IPS-18c (cell line): ENCODE data around the gene C3orf22.
A peak's percentile ranks its signal among the peaks of the same experiment; 100 is the strongest.

Experiments
- H3K4me3 ChIP-seq: 2 replicates; pipeline ENCODE4 v1.7.0; 2013; ENCODE audit warnings: low read depth, mild to moderate bottlenecking, low read length, moderate library complexity; ENCODE audit not compliant: insufficient read depth
- H3K9me3 ChIP-seq: one replicate; pipeline ENCODE4 v1.6.1; 2013; ENCODE audit warnings: mild to moderate bottlenecking, low read length, moderate library complexity; ENCODE audit not compliant: control insufficient read depth, insufficient read depth

Gene C3orf22

GRCh38 chr3:126523745-126524428 is 34.8 kb downstream of the C3orf22 start, which contains the start of gene CHST13:
Gene CHST13, plus strand, starts transcription at chr3:126524155. Its CDS starts 178 bp downstream, at chr3:126524333.
- Histone ChIP-seq H3K4me3 (peak within 1 kb of the TSS; percentile 67), H3K9me3 (no peaks in the 10 kb centered on the region)

DNA sequence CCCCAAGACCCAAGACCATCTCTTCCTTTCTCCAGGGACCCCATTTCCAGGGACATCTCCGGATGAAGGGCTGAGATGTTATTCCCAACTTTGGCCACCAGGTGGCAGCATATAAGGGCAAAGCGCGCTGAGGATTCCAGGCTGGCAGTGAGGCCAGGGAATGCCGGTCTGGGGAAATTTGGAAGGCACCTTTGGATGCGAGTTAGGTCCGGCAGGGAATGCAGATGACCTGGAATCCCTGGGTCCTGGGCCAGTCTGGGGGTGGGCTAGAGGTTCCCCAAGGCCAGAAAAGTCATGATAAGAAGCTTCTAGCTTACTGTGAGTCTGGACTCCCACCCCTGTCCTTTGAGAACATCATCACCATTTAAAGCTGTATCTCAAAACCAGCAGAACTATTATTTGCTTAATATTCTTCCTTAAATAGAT is 36.4 kb downstream of the C3orf22 start:
- Histone ChIP-seq H3K4me3 (no peak overlapping the region), H3K9me3 (no peaks in the 10 kb centered on the region)

DNA sequence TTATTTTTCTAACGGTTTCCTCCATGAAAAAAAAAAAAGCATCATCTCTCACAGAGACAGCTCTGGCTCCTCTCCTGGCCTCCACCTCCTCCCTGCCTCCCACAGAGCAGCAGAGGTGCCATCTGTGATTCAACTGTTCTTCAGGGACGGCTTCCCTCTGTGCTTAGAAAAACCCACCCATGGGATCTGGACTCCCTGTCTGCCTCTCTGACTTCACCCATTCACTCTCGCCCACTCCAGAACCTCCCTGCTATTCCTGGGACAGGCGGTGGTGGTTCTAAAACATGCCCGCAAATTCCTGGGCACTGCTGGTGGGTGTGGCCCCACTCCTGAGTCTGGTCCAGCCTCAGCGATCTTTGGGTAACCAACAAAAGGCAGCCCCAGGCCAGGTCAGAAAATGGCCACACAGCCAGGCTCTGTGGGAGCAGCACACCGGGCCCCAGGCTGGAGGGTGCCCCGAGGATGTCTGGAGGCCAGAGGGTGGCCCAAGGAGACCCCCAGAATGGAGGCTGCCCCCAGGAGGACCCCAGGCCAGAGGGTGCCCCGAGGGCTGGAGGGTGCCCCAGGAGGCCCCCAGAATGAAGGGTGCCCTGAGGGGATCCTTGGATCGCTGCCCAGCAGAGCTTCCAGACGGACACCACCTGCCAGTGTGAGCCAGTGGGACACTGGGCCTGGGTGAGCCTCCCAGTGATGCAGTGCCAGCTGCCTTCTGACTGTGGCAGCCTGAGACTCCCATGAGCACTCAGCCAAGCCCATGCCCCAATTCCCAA is 37.4 kb downstream of the C3orf22 start:
- H3K9me3 ChIP-seq: no peaks in the 10 kb centered on the region
- H3K4me3 ChIP-seq: no peak overlapping the region

DNA sequence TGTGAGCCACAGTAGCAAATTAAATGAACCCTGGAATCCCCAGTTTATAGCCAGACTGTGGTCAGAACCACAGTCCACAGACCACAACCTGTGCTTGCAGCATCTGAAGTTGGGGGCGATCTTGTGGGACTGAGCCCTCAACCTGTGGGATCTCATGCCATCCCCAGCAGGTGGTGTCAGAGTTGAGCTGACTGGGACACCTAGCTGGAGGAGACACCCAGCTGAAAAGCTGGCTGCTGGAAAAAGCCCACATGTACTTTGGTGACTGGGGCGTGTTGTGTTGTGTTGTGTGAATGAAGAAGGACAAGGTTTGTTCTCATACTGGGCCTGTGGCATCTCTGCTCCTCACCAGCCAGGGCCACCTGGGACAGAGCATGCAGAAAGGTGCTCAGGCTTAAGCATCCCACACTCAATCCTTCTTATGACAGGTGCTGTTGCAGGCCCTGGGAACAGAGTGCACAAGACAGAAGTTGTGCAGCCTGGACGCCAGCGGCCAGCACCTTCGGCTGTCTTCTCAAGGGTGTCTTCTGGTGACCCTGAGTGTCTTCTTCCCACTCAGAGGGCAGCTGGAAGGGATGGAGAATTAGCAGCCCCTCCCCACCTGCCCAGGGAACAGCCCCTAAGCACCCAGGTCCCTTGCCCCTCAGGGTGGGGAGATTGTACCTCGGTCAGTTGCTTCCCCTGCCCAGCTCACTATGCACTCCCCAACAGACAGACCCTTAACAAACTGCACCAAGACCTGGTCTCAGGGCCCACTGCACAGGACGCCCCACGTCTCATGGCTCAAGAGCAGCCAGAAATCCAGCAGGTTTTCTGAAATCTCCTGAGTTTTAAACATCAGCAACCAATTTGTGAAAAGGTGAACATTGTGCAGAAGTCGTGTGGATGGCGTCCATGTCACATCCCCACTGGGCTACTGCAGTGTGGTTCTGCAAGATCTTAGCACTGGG is 39.0 kb downstream of the C3orf22 start:
- no peak overlapping the region for H3K4me3 ChIP-seq
- no peaks in the 10 kb centered on the region for H3K9me3 ChIP-seq

DNA sequence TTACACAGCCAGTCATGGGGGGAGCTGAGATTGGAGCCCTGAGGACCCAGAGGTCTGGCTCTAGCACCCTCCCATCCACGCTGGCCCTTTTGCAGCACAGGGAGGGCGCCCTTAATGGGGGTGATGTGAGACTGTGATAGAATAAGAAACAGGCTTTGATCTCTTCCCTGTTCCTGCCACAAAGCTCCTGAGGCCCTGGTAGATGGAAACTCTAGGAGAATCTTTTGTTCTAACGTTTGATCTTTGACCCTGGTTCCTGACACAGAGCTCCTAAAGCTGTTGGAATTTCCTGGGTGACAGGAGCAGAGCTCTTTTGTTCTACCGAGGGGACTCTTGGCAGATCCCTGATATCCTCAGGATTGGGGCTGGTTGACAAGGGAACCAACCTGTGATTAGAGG is 40.0 kb downstream of the C3orf22 start:
- H3K4me3 ChIP-seq: no peak overlapping the region
- H3K9me3 ChIP-seq: no peaks in the 10 kb centered on the region

DNA sequence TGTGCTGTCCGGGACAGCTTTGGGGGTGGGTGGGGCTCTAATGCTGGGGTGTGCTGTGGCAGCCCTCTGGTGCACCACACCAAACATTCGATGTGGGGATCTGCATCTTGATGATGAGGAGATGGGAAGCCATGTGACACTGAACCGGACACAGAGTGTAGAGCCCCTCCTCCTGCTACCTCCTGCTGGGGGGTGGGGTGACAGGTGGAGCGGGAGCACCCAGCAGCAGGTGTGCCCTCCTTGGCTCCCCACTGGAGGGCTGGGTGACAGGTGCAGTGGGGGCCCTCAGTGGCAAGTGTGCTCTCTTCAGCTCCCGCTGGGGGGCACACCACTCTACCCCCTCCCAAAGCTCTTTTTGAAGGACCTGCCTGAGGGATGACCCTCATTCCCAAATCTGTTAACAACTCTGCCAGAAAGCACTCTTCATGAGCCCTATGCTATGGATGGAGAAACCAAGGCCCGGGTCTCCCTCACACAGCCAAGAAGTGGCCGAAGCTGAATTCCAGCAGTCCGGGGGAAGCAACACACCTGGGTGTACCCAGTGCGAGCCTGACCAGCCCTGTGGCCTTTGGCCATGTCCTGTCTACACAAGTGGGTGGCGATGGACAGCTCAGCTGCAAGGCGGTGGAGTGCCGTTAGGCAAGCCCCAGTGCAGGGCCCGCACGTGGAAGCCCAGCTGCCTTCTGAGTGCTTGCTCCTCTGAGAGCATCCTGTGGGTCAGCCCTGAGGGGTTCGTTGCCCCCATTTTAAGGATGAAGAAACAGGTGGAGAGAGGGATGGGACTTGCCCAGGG is 40.5 kb downstream of the C3orf22 start:
- no peak overlapping the region for H3K4me3 ChIP-seq
- H3K9me3 ChIP-seq: no peaks in the 10 kb centered on the region

- Histone ChIP-seq H3K4me3 (no peak within 1 kb of the TSS), H3K9me3 (no peaks in the 10 kb centered on the region)
Measured at GRCh38 chr3:126517291-126517951, 41.3 kb downstream of the C3orf22 start, which contains the start of gene UROC1. Gene UROC1, minus strand, starts transcription at chr3:126517773. Its CDS starts 54 bp downstream, at chr3:126517719.

DNA sequence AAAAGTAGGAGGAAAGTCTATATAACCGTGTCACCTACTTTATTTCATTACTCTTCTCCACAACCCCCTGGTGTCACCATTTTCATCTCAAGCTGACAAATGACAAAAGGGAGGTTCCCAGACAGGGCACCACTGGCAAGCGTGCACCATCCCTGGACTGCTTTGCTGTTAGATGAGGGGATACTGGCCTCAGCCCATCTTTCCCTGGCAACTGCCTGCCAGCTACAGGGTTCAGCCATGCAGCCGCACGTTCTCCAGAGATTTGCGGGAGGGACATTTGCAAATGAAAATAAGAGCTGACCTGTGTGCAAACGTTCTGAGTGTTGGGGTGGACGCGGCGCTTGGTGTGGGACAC is 41.8 kb downstream of the C3orf22 start:
- Histone ChIP-seq H3K4me3 (no peak overlapping the region), H3K9me3 (no peaks in the 10 kb centered on the region)

DNA sequence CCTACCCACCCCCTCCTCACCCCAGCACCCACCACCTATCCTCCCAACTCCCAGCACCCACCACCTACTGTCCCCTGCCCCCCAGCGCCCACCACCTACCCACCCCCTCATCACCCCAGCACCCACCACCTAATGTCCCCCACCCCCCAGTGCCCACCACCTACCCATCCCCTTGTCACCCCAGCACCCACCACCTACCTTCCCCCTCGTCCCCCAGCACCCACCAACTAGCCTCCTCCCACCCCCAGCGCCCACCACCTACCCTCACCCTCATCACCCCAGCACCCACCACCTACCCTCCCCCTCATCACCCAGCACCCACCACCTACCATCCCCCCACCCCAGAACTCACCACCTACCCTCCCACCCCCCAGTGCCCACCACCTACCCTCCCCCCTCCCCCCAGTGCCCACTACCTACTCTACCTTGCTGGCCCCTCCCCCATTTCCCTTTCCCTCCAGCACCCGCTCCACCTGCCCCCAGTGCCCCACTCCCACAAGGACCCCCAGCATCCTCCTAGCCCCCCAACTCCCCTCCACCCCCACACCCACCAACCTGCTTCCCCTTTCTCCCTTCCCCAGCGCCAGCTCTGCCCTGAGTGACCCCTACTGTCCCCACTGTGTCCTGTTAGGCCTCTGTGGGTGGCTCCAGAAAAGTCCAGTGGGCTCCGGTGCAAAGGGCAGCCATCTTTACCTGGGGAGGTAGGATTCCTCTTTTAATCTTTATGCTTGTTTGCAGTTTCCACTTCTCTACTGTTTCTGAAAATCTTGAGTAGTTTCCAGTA is 42.4 kb downstream of the C3orf22 start:
- no peaks in the 10 kb centered on the region for H3K9me3 ChIP-seq

DNA sequence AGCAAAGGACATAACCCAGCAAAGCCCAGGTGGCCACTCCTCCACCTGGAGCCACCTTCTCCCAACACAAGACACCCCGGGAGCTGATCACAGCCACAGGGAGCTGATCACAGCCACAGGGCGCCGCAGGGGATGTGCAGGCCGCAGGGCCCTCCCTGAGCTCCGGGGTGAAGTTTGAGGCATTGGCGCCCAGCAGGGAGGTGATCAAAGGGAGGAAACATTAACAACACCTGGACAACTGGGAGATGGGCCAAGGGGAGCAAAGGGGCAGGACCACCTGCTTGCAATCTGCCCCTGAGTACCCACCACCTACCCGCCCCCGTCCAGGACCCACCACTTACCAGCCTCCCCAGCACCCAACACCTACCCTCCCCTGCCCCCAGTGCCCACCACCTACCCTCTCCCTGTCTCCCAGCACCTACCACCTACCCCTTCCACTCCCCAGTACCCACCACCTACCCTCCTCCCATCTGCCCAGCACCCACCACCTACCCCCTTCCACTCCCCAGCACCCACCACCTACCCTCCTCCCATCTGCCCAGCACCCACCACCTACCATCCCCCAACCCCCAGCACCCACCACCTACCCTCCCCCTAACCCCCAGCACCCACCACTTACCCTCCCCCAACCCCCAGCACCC is 43.5 kb downstream of the C3orf22 start:
- Histone ChIP-seq H3K9me3 (no peaks in the 10 kb centered on the region), H3K4me3 (no peak overlapping the region)

More for the DNA sequence above, 42.4 kb downstream of the C3orf22 start:
- H3K4me3 ChIP-seq: no peak overlapping the region

GRCh38 chr3:126514161-126514560 is 44.6 kb downstream of the C3orf22 start:
- Histone ChIP-seq H3K4me3 (no peak overlapping the region), H3K9me3 (no peaks in the 10 kb centered on the region)

GRCh38 chr3:126512916-126513650 is 45.6 kb downstream of the C3orf22 start:
- H3K4me3 ChIP-seq: no peak overlapping the region
- H3K9me3 ChIP-seq: no peaks in the 10 kb centered on the region

GRCh38 chr3:126512026-126512425 is 46.7 kb downstream of the C3orf22 start:
- no peak overlapping the region for H3K4me3 ChIP-seq
- no peaks in the 10 kb centered on the region for H3K9me3 ChIP-seq

GRCh38 chr3:126511291-126511690 is 47.4 kb downstream of the C3orf22 start:
- H3K9me3 ChIP-seq: no peaks in the 10 kb centered on the region

More at GRCh38 chr3:126511291-126511690, 47.4 kb downstream of the C3orf22 start:
- H3K4me3 ChIP-seq: no peak overlapping the region
